GM23248 (cell line): Measurements from ENCODE around the gene BIRC6.

Experiments
- EZH2 ChIP-seq: fragments of 200-600 bp; sonication (generic); IDR thresholded peaks from 2 replicates; pipeline ENCODE4 v1.6.1; 2018; ENCODE audit warnings: antibody characterized with exemption, mild to moderate bottlenecking; ENCODE audit not compliant: insufficient read depth, poor library complexity, severe bottlenecking
- EZH2phosphoT487 ChIP-seq: fragments of 200-600 bp; sonication (generic); IDR thresholded peaks from 2 replicates; pipeline ENCODE4 v1.6.1; 2018; ENCODE audit warnings: antibody characterized with exemption, moderate library complexity, mild to moderate bottlenecking, low read depth; ENCODE audit not compliant: insufficient read depth

DNA sequence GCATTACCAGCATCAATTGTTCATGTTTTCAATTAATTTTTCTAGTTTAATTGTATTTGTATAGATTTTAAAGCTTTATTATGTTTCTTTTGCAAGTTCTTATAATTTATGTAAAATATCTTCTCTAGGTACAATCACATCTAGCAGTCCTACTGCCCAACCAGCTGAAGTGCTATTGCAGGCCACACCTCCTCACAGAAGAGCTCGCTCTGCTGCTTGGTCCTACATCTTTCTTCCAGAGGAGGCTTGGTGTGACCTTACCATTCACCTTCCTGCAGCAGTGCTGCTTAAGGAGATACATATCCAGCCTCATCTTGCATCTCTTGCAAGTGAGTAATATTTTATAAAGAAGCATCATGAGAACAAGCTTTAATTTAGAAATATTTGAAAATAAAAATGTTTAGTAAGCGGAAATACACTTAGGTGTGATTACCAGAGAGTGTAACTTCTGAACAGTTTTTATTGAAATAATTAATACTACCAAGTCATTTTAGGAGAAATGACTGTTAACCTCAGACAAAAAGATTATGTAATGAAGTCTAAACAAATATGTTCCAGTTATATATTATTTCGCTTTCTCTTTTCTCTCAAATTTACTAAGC is 148.2 kb downstream of the BIRC6 start:
- TF ChIP-seq EZH2phosphoT487, result no peak
- TF ChIP-seq EZH2, result no peak
